AG08396 (cell line): ENCODE data around the gene PEX5.
A peak's percentile ranks its signal among the peaks of the same experiment; 100 is the strongest.

Source experiments
- DNase-seq: peaks from one replicate; pipeline ENCODE4 v3.0.0; 2012; ENCODE audit warnings: low spot score, mixed read lengths

The PEX5 gene

DNA sequence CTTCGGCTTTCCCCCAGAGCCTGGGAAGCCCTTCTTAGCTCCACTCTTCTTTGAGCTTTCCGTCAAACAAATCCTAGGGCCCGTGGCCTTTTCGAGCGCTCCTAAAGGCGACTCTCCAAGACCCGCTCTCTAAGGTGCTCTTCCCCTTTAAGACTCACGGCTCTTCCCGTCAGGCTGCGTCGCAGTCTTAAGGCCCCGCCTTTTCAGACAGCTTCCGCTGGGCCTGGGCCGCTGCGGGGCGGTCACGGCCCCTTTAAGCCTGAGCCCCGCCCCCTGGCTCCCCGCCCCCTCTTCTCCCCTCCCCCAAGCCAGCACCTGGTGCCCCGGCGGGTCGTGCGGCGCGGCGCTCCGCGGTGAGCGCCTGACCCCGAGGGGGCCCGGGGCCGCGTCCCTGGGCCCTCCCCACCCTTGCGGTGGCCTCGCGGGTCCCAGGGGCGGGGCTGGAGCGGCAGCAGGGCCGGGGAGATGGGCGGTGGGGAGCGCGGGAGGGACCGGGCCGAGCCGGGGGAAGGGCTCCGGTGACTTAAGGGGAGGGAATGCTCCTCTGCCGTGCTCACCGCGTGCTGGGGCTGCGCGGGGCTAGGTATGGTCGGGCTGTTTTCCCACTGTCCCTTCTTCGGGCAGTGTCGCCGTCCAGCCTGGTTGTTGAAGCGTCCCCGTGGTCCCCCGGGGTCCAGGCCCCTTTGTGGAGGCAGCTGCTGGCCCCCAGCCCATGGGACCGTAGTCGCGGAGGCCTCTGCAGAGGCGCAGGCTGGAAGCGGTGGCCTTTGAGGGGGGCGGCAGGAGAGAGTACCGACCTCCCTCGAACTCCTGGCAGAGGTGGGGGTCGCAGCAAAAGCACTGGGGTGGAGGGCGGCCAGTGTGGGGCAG lies at the start of gene PEX5:
Gene PEX5, plus strand, starts transcription at position 289 of the 870 bp plus-strand sequence. CDS start 692 bp downstream, outside the sequence.
- DNase-seq, result peak; percentile 95

GRCh38 chr12:7141351-7142005 lies 48.0 kb upstream of the PEX5 start:
- no peak for DNase-seq

- DNase-seq, result peak; percentile 75
Measured at GRCh38 chr12:7142056-7142644, 47.3 kb upstream of the PEX5 start.

DNA sequence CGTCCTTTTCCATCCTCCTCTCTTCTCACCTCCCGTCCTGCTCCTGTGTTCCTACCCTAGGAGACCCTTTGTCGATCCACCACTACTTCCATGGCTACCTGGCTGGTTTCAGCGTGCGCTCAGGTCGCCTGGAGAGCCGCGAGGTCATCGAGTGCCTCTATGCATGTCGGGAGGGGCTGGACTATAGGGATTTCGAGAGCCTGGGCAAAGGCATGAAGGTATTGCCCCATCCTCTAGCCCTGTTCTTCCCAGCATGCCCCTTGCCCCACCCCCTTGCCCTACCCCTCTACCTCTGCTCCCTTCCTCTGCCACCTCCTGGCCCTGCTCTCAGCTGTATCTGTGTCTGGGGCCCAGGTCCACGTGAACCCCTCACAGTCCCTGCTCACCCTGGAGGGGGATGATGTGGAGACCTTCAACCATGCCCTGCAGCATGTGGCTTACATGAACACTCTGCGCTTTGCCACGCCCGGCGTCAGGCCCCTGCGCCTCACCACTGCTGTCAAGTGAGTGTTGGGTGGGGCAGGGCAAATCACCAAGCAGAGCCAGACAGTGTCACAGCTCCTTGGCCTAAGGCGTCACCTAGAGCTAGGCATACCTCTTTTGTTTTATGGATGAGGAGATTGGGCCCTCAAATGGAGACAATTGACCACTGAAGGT lies 46.5 kb upstream of the PEX5 start:
- DNase-seq, result no peak

- no peak for DNase-seq
Measured at GRCh38 chr12:7143564-7143963, 45.9 kb upstream of the PEX5 start.

DNA sequence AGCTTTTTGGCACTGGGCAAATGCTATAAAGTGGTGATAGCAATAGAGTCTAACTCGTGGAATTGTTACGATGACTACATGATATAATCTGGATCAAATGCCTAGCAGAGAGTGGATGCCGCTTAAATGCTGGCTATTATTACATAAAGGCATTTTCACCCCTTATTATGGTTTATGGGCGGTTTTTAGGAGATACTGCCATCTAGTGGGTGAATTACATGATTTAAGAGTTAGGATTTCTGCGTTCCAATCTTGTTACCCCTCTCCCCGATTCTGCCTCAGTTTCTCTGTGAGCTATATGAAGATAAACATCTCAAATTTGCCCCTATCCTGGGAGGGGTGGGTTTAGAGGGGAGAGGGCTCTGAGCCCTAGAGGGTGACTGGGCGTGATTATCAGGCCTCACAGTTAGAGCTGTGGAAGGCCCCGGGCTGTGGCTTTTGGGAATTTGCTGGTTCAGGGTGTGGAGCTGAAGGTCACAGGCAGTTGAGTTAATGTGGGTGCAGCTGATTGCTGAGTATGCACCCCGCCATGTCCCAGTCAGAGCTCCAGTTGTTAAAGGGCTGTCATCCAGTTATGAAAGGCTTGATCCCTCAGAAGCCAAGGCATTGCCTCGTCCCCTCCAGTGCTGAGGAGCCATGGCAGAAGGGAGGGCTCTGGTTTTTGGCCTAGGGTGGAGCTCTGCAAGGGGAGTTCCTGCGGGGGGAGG lies 44.9 kb upstream of the PEX5 start:
- DNase-seq, result peak; percentile 54

DNA sequence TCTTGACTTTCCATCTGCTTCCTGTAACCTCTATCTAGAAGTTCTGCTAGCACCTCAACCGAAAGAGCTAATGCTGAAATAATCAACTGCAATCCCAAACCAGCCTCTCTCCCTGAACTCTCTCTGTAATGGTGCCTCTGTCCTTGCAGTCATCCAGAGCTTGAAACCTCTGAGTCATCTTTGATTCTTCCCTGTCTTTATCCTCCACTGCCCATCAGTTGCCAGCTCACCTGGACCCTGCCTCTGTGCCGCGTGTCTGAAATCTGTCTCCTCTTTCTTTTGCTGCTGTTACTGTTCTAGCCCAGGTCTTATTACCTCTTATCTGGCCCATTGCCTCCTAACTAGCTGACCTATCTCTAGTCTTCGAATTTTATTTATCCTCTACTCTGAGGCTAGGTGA lies 43.8 kb upstream of the PEX5 start:
- DNase-seq, result no peak

- no peak for DNase-seq
Measured at GRCh38 chr12:7146228-7146627, 43.3 kb upstream of the PEX5 start.

GRCh38 chr12:7146906-7147305 lies 42.6 kb upstream of the PEX5 start:
- no peak for DNase-seq

GRCh38 chr12:7150356-7150755 lies 39.1 kb upstream of the PEX5 start:
- DNase-seq, result no peak

DNA sequence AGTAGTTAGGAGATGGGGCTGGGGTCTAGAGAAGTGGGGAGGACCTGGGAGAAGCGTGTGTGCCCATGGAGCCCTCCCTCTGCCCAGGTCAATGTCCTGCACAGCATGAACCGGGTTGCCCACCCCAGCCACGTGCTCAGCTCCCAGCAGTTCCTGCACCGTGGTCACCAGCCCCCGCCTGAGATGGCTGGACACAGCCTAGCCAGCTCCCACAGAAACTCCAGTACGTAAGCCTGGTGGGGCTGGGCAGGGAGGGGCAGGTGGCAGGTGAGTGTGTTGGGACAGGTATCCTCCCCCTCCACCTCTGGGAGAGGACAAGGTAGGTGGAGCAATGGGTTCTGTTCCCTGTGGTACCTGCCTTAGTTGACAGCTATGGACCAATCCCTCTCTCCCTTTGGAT lies 38.6 kb upstream of the PEX5 start:
- no peak for DNase-seq

- no peak for DNase-seq
Measured at GRCh38 chr12:7151532-7151931, 38.0 kb upstream of the PEX5 start.

DNA sequence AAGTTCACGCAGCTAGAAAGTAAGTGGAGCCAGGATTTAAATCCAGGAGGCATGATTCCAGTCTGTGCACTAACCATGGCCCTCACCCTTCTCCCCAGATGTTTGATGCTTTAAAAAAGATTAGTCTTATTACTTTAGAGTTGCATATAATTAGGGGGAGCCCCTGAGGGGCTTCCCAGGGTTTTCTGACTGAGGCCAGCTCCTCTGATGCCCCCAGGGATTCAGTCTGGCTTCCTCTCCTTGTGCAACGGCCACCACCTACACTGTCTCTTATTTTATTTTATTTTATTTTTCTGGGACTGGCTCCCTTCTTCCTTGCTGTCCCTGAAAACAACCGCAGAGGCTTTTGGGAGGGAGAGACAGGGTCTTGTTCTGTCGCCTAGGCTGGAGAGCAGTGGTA lies 36.7 kb upstream of the PEX5 start:
- no peak for DNase-seq

DNA sequence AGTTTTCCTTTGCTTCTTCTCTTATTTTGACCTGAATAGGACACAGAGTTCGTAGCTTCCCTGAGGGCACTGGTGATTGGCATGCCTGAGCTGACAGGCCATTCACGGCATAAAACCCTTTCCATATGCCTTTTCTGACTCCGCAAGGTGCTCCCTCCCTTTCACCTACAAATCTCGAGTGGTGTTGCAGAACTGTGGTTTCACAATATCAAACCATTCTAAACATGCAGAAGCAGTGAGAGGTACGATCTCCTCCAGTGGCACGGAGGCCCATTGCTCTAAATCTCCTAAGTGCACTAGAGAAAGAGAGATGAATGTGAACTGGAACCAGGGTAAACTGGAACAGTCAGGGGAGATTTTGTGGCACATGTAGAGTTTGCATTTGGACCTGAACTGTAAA lies 35.4 kb upstream of the PEX5 start:
- no peak for DNase-seq

- DNase-seq, result peak; percentile 2
Measured at GRCh38 chr12:7154901-7155470, 34.5 kb upstream of the PEX5 start.

DNA sequence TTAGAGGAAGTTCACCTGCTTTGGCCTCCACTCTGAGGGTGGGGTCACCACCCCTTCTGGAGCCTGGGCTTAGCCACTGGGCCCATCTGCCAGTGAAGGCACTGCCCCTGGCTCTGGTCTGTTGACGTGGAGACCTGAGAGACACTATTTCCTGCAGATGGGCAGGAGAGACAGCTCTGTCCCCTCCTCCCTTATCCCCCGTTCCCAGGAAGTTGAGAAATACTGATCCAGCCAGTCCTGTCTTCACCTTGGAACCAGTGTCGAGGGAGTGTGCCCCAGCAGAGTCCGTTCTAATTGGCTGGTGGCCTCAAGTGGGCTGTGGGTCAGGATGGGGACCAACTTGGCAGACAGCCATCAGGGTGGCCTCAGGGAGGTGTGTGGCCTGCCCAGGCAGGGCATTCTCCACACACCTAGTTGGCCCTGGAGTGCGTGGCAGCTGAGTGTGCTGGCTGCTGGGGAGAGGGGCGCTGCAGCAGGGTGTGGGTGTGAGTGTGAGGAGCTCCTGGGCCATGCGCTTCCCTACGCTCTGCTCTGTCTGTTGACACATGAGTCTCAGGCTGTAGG lies 33.9 kb upstream of the PEX5 start:
- peak; percentile 3 for DNase-seq

DNA sequence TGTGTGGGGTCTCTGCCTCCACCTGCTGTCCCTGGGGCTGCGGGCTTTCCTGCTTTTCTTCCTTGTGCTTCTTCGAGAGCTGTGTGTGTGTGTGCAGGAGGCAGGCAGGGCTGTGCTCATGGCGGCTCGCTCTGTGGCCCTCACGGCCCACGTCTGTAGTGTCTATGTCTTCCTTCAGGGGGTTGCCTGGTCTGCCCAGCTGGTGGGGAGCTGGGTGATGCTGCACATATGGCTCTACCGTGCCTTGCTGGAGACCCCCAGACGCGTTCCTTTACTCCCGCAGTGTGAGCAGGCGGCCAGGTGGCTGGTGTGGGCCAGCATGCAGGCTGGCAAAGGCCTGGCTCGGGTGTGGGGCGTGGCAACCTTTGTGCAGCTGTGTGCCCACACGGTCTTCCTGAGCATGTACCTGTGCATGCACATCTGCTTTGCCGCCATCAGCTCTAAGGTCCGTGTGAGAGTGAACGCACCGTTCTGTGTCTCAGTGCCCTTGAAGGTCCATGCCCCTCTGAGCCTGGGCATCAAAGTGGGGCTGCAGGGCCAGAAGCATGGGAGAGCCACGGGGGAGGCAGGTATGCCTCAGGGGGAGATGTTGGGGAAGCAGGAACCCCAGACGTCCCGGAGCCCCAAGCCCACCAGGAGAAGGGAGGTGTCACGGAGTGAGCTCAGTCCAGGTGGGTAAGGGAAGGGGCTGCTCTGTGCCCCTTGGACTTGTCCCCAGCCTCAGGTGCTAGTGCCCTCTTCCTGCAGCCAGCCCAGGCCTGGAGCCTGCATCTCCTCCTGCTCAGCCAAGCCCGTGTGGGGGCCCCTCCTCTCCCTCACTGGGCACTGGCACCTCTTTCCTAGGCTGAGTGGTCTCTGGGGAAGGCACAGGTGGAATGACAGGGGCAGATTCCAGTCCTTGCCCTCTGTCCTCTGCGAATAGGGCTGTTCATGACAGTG lies 33.0 kb upstream of the PEX5 start:
- peak; percentile 2 for DNase-seq

GRCh38 chr12:7157391-7157790 lies 32.1 kb upstream of the PEX5 start:
- peak; percentile 2 for DNase-seq

- DNase-seq, result peak; percentile 3
Measured at GRCh38 chr12:7158781-7159609, 30.5 kb upstream of the PEX5 start.
